GM18508 (cell line): ENCODE data around the gene SCAF4.
A peak's percentile ranks its signal among the peaks of the same experiment; 100 is the strongest.

ENCODE experiments used
- ATAC-seq: cut with Tn5 transposase; IDR thresholded peaks from one replicate; pipeline ENCODE4 v1.9.1; 2021; ENCODE audit warnings: moderate number of reproducible peaks; ENCODE audit not compliant: insufficient read depth, unreplicated experiment

Gene SCAF4

GRCh38 chr21:31716106-31716505 is 15.8 kb downstream of the SCAF4 start:
- ATAC-seq, result no peak

GRCh38 chr21:31714741-31715365 is 17.1 kb downstream of the SCAF4 start:
- no peak for ATAC-seq

- ATAC-seq, result peak; percentile 39
Measured at GRCh38 chr21:31713973-31714740, 17.8 kb downstream of the SCAF4 start.

DNA sequence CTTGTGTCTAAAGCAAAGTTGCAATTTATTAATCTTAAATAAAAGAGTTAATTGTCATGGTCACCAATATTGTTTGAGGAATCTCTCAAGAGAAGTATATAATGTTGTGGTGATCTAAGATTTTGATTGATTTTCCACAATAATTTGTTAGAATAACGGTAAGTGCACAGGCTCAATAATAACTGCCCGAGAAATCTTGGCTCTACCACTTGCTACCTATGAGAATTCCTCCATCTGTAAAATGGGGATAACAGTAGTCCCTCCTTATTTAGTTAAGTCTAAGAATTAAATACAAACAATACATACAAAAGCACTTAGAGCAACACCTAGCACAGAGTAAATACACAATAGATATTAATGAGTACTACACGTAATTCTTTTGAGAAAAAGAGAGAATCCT is 18.8 kb downstream of the SCAF4 start:
- ATAC-seq, result no peak

DNA sequence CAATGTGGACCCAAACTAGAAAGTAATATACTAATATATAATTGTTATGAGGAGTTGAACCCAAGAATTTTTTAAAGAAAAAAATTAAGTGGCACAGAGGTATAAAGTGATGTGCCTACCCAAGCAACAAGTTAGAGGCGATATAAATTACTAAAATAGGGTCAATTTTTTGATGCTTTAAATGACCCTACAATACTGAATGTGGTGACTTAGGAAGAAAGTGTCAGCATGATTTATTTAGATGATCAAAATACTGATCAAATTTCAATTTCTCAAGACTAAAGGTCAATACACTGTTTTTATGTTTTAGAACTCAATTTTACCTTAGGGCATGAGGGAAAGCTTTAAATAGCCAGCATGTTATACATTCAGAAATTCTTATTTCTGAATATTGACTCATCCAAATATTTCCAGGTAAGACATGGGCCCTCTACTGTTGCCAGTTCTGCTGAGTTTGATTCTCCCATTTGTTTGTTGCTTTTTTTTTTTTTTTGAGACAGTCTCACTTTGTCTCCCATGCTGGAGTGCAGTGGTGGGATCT is 20.1 kb downstream of the SCAF4 start:
- no peak for ATAC-seq

DNA sequence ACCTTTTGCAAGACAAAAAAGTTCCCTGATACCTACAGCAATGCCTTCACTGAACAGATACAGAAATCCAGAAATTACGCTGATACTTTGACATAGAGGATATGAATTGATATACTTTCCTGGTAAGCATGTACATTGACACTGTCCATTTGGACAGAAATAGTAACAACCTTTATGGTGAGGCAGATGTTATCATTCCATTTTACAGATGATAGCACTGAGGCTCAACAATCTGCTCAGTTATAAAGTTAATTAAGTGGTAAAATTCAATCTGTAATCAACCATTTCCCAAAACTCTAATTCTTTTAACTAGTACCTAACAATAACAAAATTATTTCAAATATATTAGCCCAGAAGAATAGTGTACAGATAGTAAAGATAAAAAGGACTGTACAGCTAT is 20.6 kb downstream of the SCAF4 start:
- no peak for ATAC-seq

- ATAC-seq, result no peak
Measured at GRCh38 chr21:31710586-31710985, 21.3 kb downstream of the SCAF4 start.

DNA sequence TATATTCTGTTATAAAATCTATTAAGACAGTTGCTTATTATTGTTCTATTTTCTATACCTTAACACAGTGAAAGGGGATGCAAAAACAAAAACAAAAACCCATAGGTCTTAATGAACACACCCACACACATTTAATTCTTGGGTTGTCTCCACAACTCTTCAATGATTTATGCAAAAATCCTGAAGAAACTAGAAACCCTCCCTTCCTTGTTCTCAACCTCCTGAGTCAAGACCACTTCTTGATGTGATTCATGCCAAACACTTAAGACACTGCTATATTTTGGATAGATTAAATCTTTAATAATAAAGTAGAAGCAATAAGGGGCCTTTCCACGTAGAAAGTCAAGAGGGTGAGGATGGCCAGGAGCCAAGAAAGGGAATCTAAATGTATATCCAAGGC is 23.4 kb downstream of the SCAF4 start:
- no peak for ATAC-seq

GRCh38 chr21:31707499-31707898 is 24.4 kb downstream of the SCAF4 start:
- no peak for ATAC-seq

GRCh38 chr21:31706562-31706961 is 25.4 kb downstream of the SCAF4 start:
- ATAC-seq, result no peak

DNA sequence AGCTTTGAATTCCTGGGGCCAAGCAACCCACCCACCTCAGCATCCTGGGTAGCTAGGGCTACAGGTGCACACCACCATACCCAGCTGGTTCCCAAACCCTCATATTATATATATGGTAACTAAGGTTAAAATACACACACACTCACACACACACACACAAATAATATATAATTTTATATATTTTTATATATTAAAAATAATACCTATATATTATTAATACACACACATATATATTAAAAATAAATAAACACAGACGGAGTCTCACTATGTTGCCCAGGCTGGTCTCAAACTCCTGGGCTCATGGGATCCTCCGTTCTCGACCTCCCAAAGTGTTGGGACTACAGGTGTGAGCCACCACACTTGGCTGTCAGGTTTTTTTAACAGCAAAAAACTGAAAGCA is 31.9 kb downstream of the SCAF4 start:
- no peak for ATAC-seq

DNA sequence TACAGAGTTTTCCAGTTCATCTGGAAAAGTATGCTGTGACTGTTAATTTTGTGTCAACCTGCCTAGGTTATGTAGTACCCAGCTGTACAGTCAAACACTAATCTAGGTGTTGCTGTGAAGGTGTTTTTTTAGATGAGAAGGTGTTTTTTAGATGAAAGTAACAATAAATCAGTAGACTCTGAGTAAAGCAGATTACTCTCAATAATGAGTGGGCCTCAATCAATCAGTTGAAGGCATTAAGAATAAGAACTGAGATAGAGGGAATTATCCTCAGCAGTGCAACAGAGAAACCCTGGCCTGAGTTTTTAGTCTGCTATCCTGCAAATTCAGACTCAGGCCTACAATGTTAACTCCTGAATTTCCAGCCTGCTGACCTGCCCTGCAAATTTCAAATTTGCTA is 33.5 kb downstream of the SCAF4 start:
- ATAC-seq, result no peak

DNA sequence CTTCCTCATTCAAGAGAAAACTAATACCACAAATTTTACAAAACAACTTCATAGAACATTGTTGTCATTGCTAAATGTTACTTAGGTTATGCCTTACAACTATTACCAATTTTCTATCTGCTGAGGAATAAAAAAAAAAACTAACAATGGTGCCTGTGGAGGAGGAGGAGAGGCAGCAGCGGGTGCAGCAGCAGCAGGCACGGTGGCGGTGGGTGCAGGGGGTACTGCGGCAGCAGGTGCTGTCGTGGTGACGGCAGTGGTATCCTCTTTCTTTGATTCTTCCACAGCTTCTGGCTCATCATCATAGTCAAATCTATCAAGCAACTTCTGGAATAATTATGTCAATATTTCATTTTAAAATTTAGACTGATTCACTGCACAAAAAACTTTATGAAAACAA is 35.5 kb downstream of the SCAF4 start:
- no peak for ATAC-seq

DNA sequence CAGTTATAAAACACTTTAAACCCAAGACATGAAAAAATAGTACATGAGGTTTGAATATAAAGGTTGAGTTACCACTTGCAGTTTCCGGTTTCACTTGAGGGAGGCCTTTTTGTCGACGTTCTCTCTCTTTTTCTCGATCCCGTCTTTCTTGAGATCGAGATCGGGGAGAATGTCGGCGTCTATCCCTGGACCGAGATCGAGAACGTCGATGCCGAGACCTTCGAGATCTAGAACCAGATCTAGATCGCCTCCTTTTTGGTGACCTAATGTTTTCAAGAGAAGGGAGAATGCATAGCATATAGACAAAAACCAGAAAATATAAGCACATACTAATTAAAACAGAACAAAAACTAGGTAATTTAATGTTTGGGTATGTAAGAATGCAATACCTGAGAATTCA is 38.7 kb downstream of the SCAF4 start:
- no peak for ATAC-seq

DNA sequence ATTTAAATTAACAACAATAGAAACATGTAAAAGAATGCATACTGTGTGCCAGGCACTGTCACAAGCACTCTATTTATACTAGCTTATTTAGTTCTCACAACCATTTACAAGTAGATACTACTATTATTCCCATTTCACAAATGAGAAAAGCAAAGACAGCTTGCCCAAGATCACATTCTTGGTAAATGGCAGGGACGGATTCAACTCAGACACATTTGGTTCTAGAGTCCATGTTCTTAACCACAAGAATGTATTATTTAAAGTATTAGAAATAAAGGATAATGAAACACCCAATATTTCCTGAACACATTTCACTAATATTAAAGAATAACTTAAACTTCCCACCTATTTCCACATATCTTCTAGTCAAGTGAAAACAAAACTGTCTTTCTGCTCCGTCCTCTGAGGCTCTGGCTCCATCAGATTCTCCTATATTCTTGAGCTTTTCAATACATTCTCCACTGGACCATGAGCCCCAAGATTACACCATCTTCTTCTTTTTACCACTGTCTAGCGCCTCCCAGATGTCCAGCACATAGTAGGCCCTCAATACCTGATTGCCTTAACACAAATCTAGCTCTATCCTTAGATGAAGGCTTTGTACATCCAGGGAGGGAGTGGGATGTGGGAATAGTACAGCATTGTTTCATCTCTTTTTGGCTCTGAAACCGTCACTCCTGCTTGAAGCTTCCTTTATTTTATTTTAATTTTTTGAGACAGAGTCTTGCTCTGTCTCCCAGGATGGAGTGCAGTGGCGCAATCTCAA is 43.1 kb downstream of the SCAF4 start:
- ATAC-seq, result no peak

DNA sequence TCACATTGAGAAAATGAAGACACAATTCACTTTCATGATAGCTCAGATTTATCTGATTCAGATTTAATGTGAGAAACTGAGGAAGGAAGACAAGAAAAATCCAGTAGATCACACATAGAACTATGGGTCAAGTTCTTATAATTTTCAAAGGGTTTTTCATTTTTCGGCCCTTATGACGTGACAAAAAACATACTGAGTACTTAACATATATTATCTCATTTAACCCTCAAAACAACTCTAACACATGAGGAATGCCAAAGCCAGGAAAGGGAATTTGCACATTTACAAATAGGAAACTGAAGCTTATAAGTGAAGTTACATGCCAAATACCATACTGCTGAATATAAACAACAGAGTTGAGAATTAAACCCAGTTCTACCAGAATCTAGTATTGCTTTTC is 44.8 kb downstream of the SCAF4 start:
- no peak for ATAC-seq

DNA sequence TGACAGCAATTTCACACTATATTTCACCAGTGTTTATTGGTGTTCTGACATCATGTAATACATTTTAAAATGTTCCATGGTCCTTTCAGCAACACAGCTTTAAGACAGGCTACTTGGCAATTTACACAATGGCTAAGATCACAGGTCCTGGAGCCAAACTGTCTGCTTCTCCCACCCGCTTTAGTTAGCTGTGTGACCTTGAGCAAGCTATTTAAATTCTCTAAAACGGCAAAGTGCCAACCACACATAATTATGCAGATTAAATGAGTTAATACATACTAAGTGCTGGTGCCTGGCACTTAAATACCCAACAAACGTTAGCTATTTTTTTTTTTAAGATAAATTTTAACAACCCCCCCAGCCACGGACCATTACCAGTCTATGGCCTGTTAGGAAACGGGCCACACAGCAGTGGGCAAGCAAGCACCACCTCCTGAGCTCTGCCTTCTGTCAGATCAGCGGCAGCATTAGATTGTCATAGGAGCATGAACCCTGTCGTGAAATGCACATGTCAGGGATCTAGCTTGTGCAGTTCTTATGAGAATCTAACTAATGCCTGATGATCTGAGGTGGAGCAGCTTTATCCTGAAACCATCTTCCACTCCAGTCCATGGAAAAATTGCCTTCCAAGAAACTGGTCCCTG is 45.5 kb downstream of the SCAF4 start:
- ATAC-seq, result no peak

DNA sequence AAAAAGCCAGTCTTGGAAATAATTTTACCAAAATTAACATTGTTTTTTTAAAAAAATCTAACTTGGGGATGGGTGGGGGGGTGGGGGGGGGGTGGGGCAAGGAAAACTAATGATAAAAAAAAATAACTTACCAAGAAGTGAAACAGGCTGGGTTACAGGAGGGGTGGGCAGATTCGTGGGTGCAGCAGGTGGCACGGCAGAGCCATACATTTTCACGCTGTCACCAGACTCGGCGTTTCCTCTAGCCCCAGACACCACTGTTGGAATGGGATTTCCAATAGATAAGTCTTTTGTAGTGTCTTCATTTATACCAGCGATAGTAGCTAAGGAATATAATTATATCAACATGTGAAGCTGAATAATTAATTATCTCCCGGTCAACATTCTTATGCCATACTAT is 47.0 kb downstream of the SCAF4 start:
- no peak for ATAC-seq

DNA sequence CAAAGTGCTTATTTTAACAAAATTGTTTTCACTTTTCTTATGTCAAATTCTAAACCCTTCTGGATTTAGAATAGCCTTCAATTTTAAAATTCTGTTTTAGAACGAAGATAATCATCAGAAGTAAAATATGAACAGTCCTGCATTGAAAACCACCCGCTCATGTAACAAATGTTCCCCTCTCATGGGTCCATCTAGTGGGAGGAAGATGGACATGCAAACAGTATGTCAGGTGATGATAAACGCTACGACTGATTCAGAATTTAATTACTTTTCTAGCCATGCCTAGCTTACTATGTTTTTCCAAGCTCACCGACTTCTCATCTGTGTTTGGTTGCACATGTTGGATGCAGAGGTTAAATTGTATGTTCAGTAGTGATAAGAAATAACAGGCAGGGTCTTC is 48.9 kb downstream of the SCAF4 start:
- no peak for ATAC-seq

DNA sequence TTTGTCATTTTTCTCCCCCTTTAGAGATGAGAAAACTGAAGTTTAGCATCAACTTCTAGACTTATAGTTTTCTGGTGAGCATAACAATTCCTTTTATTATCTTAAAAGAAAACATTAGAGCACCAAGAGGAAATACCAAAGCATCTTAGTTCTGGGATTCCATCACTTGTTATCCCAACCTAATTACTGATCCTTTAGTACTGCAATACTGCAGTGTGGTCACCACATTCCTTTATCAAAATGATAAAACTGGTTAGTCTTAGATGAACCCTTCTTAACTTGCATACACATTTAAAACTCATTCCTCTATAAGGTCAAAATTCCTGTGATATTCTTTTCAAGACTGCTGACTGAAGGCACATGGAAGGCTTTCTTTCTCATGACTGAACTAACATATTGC is 49.3 kb downstream of the SCAF4 start:
- ATAC-seq, result no peak

DNA sequence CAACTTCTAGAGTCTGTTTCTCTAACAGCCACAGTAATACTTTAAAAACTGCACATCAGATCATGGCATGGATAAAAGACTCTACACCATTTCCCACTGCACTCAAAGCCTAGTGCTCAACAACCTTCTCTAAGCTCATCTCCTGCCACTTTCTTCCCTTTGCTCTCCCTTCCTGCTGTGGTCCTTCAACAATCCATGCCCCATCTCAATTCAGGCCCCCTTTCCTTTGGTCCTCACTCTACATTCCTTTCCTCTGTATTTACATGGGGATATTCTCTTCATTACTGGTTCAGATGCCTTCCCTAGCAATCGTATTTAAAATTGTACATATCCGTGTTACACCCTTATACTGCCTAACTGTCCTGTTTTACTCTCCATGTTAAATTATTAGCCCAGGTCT is 53.4 kb downstream of the SCAF4 start:
- no peak for ATAC-seq
